BLaER1 (cell line): ENCODE results near the gene CKAP2L.

Source experiments
- H3K27ac ChIP-seq: shearing (Covaris generic); formaldehyde crosslinking; 2 replicates; pipeline ENCODE4 v1.8.1; 2022
- H3K27me3 ChIP-seq: shearing (Covaris generic); formaldehyde crosslinking; 2 replicates; pipeline ENCODE4 v1.8.1; 2022
- H3K36me3 ChIP-seq: shearing (Covaris generic); formaldehyde crosslinking; 2 replicates; pipeline ENCODE4 v1.8.1; 2022
- H3K4me1 ChIP-seq: shearing (Covaris generic); formaldehyde crosslinking; 2 replicates; pipeline ENCODE4 v1.8.1; 2022
- H3K4me2 ChIP-seq: shearing (Covaris generic); formaldehyde crosslinking; 2 replicates; pipeline ENCODE4 v1.8.1; 2022
- H3K4me3 ChIP-seq: shearing (Covaris generic); formaldehyde crosslinking; 2 replicates; pipeline ENCODE4 v1.8.1; 2022
- H3K9ac ChIP-seq: shearing (Covaris generic); formaldehyde crosslinking; 2 replicates; pipeline ENCODE4 v1.8.1; 2022
- H3K9me3 ChIP-seq: shearing (Covaris generic); formaldehyde crosslinking; 2 replicates; pipeline ENCODE4 v1.8.1; 2022
- H4K20me1 ChIP-seq: shearing (Covaris generic); formaldehyde crosslinking; 2 replicates; pipeline ENCODE4 v1.8.1; 2022
- Cebpa-rat ChIP-seq: shearing (Covaris generic); IDR thresholded peaks from 2 replicates; pipeline ENCODE4 v1.8.1; 2022

CKAP2L gene

GRCh38 chr2:112784199-112785189 is 20.1 kb upstream of the CKAP2L start, which contains the start of gene IL1A:
TSS of gene IL1A (minus strand) at chr2:112784493. CDS start at chr2:112783770, 723 bp downstream.
- no peak for TF ChIP-seq Cebpa-rat
- H3K9me3 ChIP-seq, result no peaks in the 10 kb centered on the region
- H3K27me3 ChIP-seq, result no peaks in the 10 kb centered on the region
- H3K4me3 ChIP-seq, result no peak within 1 kb of the TSS
- no peak within 1 kb of the TSS for H3K9ac ChIP-seq
- H3K4me1 ChIP-seq, result peaks cover 8% of the 10 kb centered on the region
- H4K20me1 ChIP-seq, result no peaks in the 10 kb centered on the region
- H3K4me2 ChIP-seq, result no peak within 1 kb of the TSS
- H3K27ac ChIP-seq, result no peak within 1 kb of the TSS
- H3K36me3 ChIP-seq, result no peaks in the 10 kb centered on the region

GRCh38 chr2:112783187-112783714 is 18.8 kb upstream of the CKAP2L start:
- Histone ChIP-seq H3K27me3 (no peaks in the 10 kb centered on the region), H3K36me3 (no peaks in the 10 kb centered on the region), H4K20me1 (no peaks in the 10 kb centered on the region), H3K4me3 (no peak overlapping the region), H3K4me2 (no peak overlapping the region), H3K4me1 (peaks cover 8% of the 10 kb centered on the region), H3K27ac (no peak overlapping the region), H3K9me3 (no peaks in the 10 kb centered on the region), H3K9ac (no peak overlapping the region)
- no peak for TF ChIP-seq Cebpa-rat

- Histone ChIP-seq H3K9ac (no peak overlapping the region), H3K4me2 (no peak overlapping the region; the same call in 1 of the 2 replicates), H3K36me3 (no peaks in the 10 kb centered on the region), H3K27ac (no peak overlapping the region), H3K4me3 (no peak overlapping the region), H3K9me3 (no peaks in the 10 kb centered on the region), H3K27me3 (no peaks in the 10 kb centered on the region), H3K4me1 (peaks cover 11% of the 10 kb centered on the region), H4K20me1 (no peaks in the 10 kb centered on the region)
- TF ChIP-seq Cebpa-rat, result no peak
Measured at GRCh38 chr2:112782234-112782799, 17.9 kb upstream of the CKAP2L start.

GRCh38 chr2:112779598-112779997 is 15.2 kb upstream of the CKAP2L start:
- no peak for TF ChIP-seq Cebpa-rat

GRCh38 chr2:112777036-112777435 is 12.6 kb upstream of the CKAP2L start:
- H3K4me2 ChIP-seq, result peak overlapping the region; percentile 36
- H3K9ac ChIP-seq, result no peak overlapping the region
- no peaks in the 10 kb centered on the region for H3K9me3 ChIP-seq
- H3K27me3 ChIP-seq, result no peaks in the 10 kb centered on the region
- H4K20me1 ChIP-seq, result no peaks in the 10 kb centered on the region
- peaks cover 20% of the 10 kb centered on the region for H3K4me1 ChIP-seq
- H3K36me3 ChIP-seq, result no peaks in the 10 kb centered on the region
- no peak overlapping the region for H3K27ac ChIP-seq
- TF ChIP-seq Cebpa-rat, result no peak
- no peak overlapping the region for H3K4me3 ChIP-seq

More at GRCh38 chr2:112779598-112779997, 15.2 kb upstream of the CKAP2L start:
- Histone ChIP-seq H3K9ac (no peak overlapping the region), H3K27me3 (no peaks in the 10 kb centered on the region), H4K20me1 (no peaks in the 10 kb centered on the region), H3K9me3 (no peaks in the 10 kb centered on the region), H3K4me1 (peaks cover 22% of the 10 kb centered on the region), H3K4me2 (no peak overlapping the region), H3K4me3 (no peak overlapping the region), H3K27ac (no peak overlapping the region), H3K36me3 (no peaks in the 10 kb centered on the region)

GRCh38 chr2:112776113-112776512 is 11.7 kb upstream of the CKAP2L start:
- Histone ChIP-seq H4K20me1 (no peaks in the 10 kb centered on the region), H3K4me2 (peak overlapping the region; percentile 5; the same call in 1 of the 2 replicates), H3K9me3 (no peaks in the 10 kb centered on the region), H3K4me3 (no peak overlapping the region), H3K27ac (no peak overlapping the region), H3K4me1 (peaks cover 19% of the 10 kb centered on the region), H3K9ac (no peak overlapping the region), H3K27me3 (no peaks in the 10 kb centered on the region), H3K36me3 (no peaks in the 10 kb centered on the region)
- no peak for TF ChIP-seq Cebpa-rat

- Histone ChIP-seq H3K4me1 (peaks cover 19% of the 10 kb centered on the region), H3K9ac (no peak overlapping the region), H3K4me2 (no peak overlapping the region), H4K20me1 (no peaks in the 10 kb centered on the region), H3K36me3 (no peaks in the 10 kb centered on the region), H3K27ac (no peak overlapping the region), H3K9me3 (no peaks in the 10 kb centered on the region), H3K27me3 (no peaks in the 10 kb centered on the region), H3K4me3 (no peak overlapping the region)
- TF ChIP-seq Cebpa-rat, result no peak
Measured at GRCh38 chr2:112774536-112775285, 10.3 kb upstream of the CKAP2L start.

- Histone ChIP-seq H4K20me1 (no peaks in the 10 kb centered on the region), H3K4me1 (peaks cover 19% of the 10 kb centered on the region), H3K9me3 (no peaks in the 10 kb centered on the region), H3K4me3 (no peak overlapping the region), H3K4me2 (no peak overlapping the region), H3K36me3 (no peaks in the 10 kb centered on the region), H3K9ac (no peak overlapping the region), H3K27ac (no peak overlapping the region), H3K27me3 (no peaks in the 10 kb centered on the region)
- TF ChIP-seq Cebpa-rat, result no peak
Measured at GRCh38 chr2:112773556-112773955, 9.1 kb upstream of the CKAP2L start.

GRCh38 chr2:112772911-112773475 is 8.6 kb upstream of the CKAP2L start:
- Histone ChIP-seq H4K20me1 (no peaks in the 10 kb centered on the region), H3K9me3 (0 out of 2 replicates have a peak, but pooled peaks cover under 1% of the 10 kb centered on the region), H3K27ac (no peak overlapping the region), H3K4me1 (peaks cover 20% of the 10 kb centered on the region), H3K36me3 (no peaks in the 10 kb centered on the region), H3K4me3 (no peak overlapping the region), H3K9ac (no peak overlapping the region), H3K4me2 (no peak overlapping the region), H3K27me3 (no peaks in the 10 kb centered on the region)
- no peak for TF ChIP-seq Cebpa-rat
